GM23338 (cell line): ENCODE data around the gene DDB1.

Source experiments
- EZH2 ChIP-seq: fragments of 200-600 bp; sonication (generic); IDR thresholded peaks from one replicate; pipeline ENCODE4 v1.8.0; 2017; ENCODE audit warnings: antibody characterized with exemption, mild to moderate bottlenecking, low read depth; ENCODE audit not compliant: unreplicated experiment
- REST ChIP-seq: IDR thresholded peaks from one replicate; pipeline ENCODE4 v1.6.1; 2018; ENCODE audit warnings: antibody characterized with exemption; ENCODE audit not compliant: unreplicated experiment

- TF ChIP-seq REST (no peak), EZH2 (no peak)
Observed at GRCh38 chr11:61347916-61348461, 15.1 kb upstream of the DDB1 start.
